ENCODE results near the gene LRRC70. TPM values are rescaled to one million over a fixed set of nuclear protein-coding genes. Genes with fewer than 3 reads are reported as not detected.

Gene LRRC70
- 0.25 TPM in 1 of 5 replicates, not detected in the others for total RNA-seq (2022; extraction: Qiagen RNA extraction; ENCODE audit: low read depth)

GRCh38 chr5:62578540-62578939, at the start of gene LRRC70:
TSS of gene LRRC70 (plus strand) at chr5:62578819. CDS start at chr5:62579439, 620 bp downstream.

Other genes with a start within 250 kb of the LRRC70 start
- gene DIMT1, start 174.9 kb upstream of the LRRC70 start, total RNA-seq (2022; extraction: Qiagen RNA extraction; ENCODE audit: low read depth) = 37.1 to 41.7 TPM (median 40.9 TPM) in 5 replicates
- gene IPO11, start 166.1 kb upstream of the LRRC70 start, total RNA-seq (2022; extraction: Qiagen RNA extraction; ENCODE audit: low read depth) = 15.7 to 18.6 TPM (median 16.4 TPM) in 5 replicates

Data from A549 treated with ZK216348 at 1 μM for 4 hours (cell line).